K562 (cell line): ENCODE measurements around the gene CHMP2A. TPM values are rescaled to one million over a fixed set of nuclear protein-coding genes. Genes with fewer than 3 reads are reported as not detected.

ENCODE experiments used
- ATAC-seq: fragments of 200-7000 bp; cut with Tn5 transposase; 3 replicates; pipeline ENCODE4 v1.9.1; 2020; ENCODE audit warnings: moderate library complexity
- BruUV-seq: library from RNA; stranded (reverse); fragments of 400-500 nt; replicated peaks from 2 replicates; lab custom pipeline; 2021; lab: Mats Ljungman, UMichigan
- CTCF ChIA-PET: fragments of 300-600 bp; formaldehyde crosslinking; extraction: SDS; loops from one replicate; lab custom pipeline; 2021; ENCODE audit warnings: low intra/inter-chr PET ratio; lab: Yijun Ruan, JAX
- POLR2A ChIA-PET: fragments of 300-600, 350-650 bp; sonication (Branson Sonifier 250); formaldehyde crosslinking; extraction: SDS; loops from one replicate; lab custom pipeline; 2021; ENCODE audit warnings: antibody characterized with exemption, inconsistent platforms; lab: Yijun Ruan, JAX
- DNase-seq, 4 experiments: peaks; one replicate each; pipeline versions ENCODE4 v3.0.0 to v3.0.0-alpha.2; 2011 to 2018; ENCODE audit warnings: low spot score in 3 of 4, mixed read lengths in 3 of 4; ENCODE audit errors: extremely low read depth in 1 of 4
- FAIRE-seq: peaks from 2 replicates; lab custom pipeline; 2011; peaks lifted over from hg19 to GRCh38; lab: Jason Lieb, UNC
- H2AFZ ChIP-seq: 2 replicates; pipeline ENCODE4 v1.6.0; 2011; ENCODE audit warnings: low read depth, low read length, control low read depth, inconsistent platforms
- H3K27ac ChIP-seq: fragments of 200-600 bp; 3 replicates; pipeline ENCODE4 v1.8.0; 2011; ENCODE audit warnings: low read depth, mild to moderate bottlenecking, control low read depth, inconsistent platforms, low read length, moderate library complexity, mixed read lengths; ENCODE audit errors: extremely low read depth
- H3K27me3 ChIP-seq, 2 experiments: fragments of 300-600 bp in 1 of 2; 2 replicates in 1 of 2; 3 replicates in 1 of 2; pipeline versions ENCODE4 v1.6.0 to v1.8.0; 2011; ENCODE audit warnings: inconsistent platforms in 2 of 2, low read length in 2 of 2, mild to moderate bottlenecking in 1 of 2, mixed read lengths in 1 of 2, moderate library complexity in 1 of 2; ENCODE audit not compliant: control insufficient read depth in 2 of 2, insufficient read depth in 2 of 2
- H3K36me3 ChIP-seq: fragments of 300-600 bp; 3 replicates; pipeline ENCODE4 v1.8.0; 2011; ENCODE audit warnings: mild to moderate bottlenecking, low read length, inconsistent platforms; ENCODE audit not compliant: control insufficient read depth, insufficient read depth
- H3K4me1 ChIP-seq, 2 experiments: fragments of 200-600 bp in 1 of 2; replicated peaks in 1 of 2; 2 replicates in 1 of 2; 3 replicates in 1 of 2; pipeline versions ENCODE4 v1.5.1 to v1.8.0; 2011; ENCODE audit warnings: inconsistent platforms in 2 of 2, low read length in 2 of 2, mild to moderate bottlenecking in 1 of 2, mixed read lengths in 1 of 2, moderate library complexity in 1 of 2; ENCODE audit not compliant: control insufficient read depth in 2 of 2, insufficient read depth in 2 of 2
- H3K4me2 ChIP-seq: 2 replicates; pipeline ENCODE4 v1.6.1; 2011; ENCODE audit warnings: low read length, control low read depth, inconsistent platforms, mixed read lengths; ENCODE audit not compliant: insufficient read depth
- H3K4me3 ChIP-seq: fragments of 200-600 bp; sonication (generic), shearing (Covaris generic); 2 replicates; pipeline ENCODE4 v1.5.1; 2016; ENCODE audit warnings: control low read depth, inconsistent platforms
- H3K79me2 ChIP-seq: fragments of 200-600 bp; 3 replicates; pipeline ENCODE4 v1.8.0; 2011; ENCODE audit warnings: low read length, inconsistent platforms; ENCODE audit not compliant: control insufficient read depth, insufficient read depth
- H3K9ac ChIP-seq, 2 experiments: 2 replicates each; pipeline versions ENCODE4 v1.6.0 to v1.6.1; 2011; ENCODE audit warnings: low read depth in 2 of 2, low read length in 2 of 2, control low read depth in 1 of 2, inconsistent platforms in 1 of 2, mild to moderate bottlenecking in 1 of 2, mixed read lengths in 1 of 2; ENCODE audit not compliant: insufficient read depth in 1 of 2
- H3K9me1 ChIP-seq: one replicate; pipeline ENCODE4 v1.6.0; 2011; ENCODE audit warnings: inconsistent platforms, mild to moderate bottlenecking, low read length, moderate library complexity; ENCODE audit not compliant: control insufficient read depth, insufficient read depth
- H3K9me3 ChIP-seq: replicated peaks from 2 replicates; pipeline ENCODE4 v1.5.1; 2011; ENCODE audit warnings: low read depth, low read length, inconsistent platforms; ENCODE audit not compliant: control insufficient read depth, insufficient read depth
- H4K20me1 ChIP-seq: replicated peaks from 2 replicates; pipeline ENCODE4 v1.6.1; 2011; ENCODE audit warnings: low read length, inconsistent platforms, mixed read lengths; ENCODE audit not compliant: control insufficient read depth, insufficient read depth
- CBX8 ChIP-seq: fragments of 200-600 bp; sonication (generic); IDR thresholded peaks from 2 replicates; pipeline ENCODE4 v1.6.1; 2012; ENCODE audit warnings: borderline replicate concordance, mixed run types, low read depth, mild to moderate bottlenecking, moderate library complexity, mixed read lengths, low read length, control low read depth, inconsistent platforms; ENCODE audit not compliant: poor library complexity, severe bottlenecking; ENCODE audit errors: extremely low read depth
- FOXA1 ChIP-seq: fragments of 450-650 bp; IDR thresholded peaks from 2 replicates; pipeline ENCODE4 v1.6.1; 2016; ENCODE audit warnings: mild to moderate bottlenecking, borderline replicate concordance
- GABPB1 ChIP-seq: sonication (generic); formaldehyde crosslinking; IDR thresholded peaks from 2 replicates; pipeline ENCODE4 v1.8.0; 2022; ENCODE audit warnings: mild to moderate bottlenecking, missing genetic modification reagents
- HBP1 ChIP-seq: fragments of 450-650 bp; formaldehyde crosslinking; IDR thresholded peaks from 2 replicates; pipeline ENCODE4 v1.4.0; 2022; ENCODE audit warnings: missing genetic modification characterization
- HDAC3 ChIP-seq: fragments of 450-650 bp; IDR thresholded peaks from 2 replicates; pipeline ENCODE4 v1.6.1; 2018; ENCODE audit warnings: borderline replicate concordance, mild to moderate bottlenecking, moderate library complexity; ENCODE audit not compliant: partially characterized antibody
- MTA2 ChIP-seq: fragments of 450-650 bp; IDR thresholded peaks from 2 replicates; pipeline ENCODE4 v1.6.1; 2016; ENCODE audit warnings: low read depth
- NFXL1 ChIP-seq: fragments of 450-650 bp; formaldehyde crosslinking; IDR thresholded peaks from 2 replicates; pipeline ENCODE4 v1.4.0; 2021; ENCODE audit warnings: mild to moderate bottlenecking
- PML ChIP-seq: IDR thresholded peaks from 2 replicates; pipeline ENCODE4 v1.6.1; 2012; ENCODE audit warnings: low read length, inconsistent platforms
- SRSF3 ChIP-seq: fragments of 200-400 bp; formaldehyde crosslinking; IDR thresholded peaks from 2 replicates; pipeline ENCODE4 v1.6.1; 2016; ENCODE audit warnings: mild to moderate bottlenecking, low read length, moderate library complexity; ENCODE audit not compliant: insufficient read depth
- SUPT5H ChIP-seq: fragments of 450-650 bp; IDR thresholded peaks from 2 replicates; pipeline ENCODE4 v1.6.1; 2016
- ZNF282 ChIP-seq: sonication (generic); formaldehyde crosslinking; IDR thresholded peaks from 2 replicates; pipeline ENCODE4 v1.8.1; 2023; ENCODE audit warnings: missing genetic modification reagents
- WGBS: fragments of 100-300 bp; shearing (Covaris generic); methylation state at CpG from one replicate; pipeline ENCODE4 v1.1.6; 2016; ENCODE audit warnings: low coverage, mixed read lengths; ENCODE audit not compliant: insufficient coverage; ENCODE audit errors: missing lambda C conversion rate; 5-methylcytosine and 5-hydroxymethylcytosine counted together
- in situ Hi-C: fragments of 300-500 bp; cut with MboI; formaldehyde crosslinking; loops from 4 replicates; pipeline ENCODE4 v1.15.0; 2018; ENCODE audit warnings: inconsistent platforms, mixed read lengths
- intact Hi-C: fragments of 100-400 bp; cut with micrococcal nuclease; formaldehyde crosslinking; loops from 2 replicates; pipeline ENCODE4 v1.14.2; 2022
- polyA plus RNA-seq, 8 experiments: library from polyadenylated mRNA; depleted of rRNA in 4 of 8; stranded (reverse) in 5 of 8; unstranded in 3 of 8; fragments of >200 nt; fragmentation: Nextera tagmentation in 2 of 8; fragmentation: Illumina TruSeq in 1 of 8; extraction: Ambion mirVana in 2 of 8; extraction: Trizol in 1 of 8; gene quantifications; 2 replicates each; pipeline versions ENCODE4 v1.2.1 to v1.2.3, GENCODE V29; 2011 to 2014; ENCODE audit warnings: inconsistent platforms in 1 of 8, missing spikeins in 1 of 8
- total RNA-seq, 7 experiments: library from RNA; depleted of rRNA in 6 of 7; stranded (reverse); fragments of >200 nt in 6 of 7; fragmentation: Illumina TruSeq in 2 of 7; extraction: Trizol in 2 of 7; gene quantifications; 2 replicates each; pipeline versions ENCODE4 v1.2.1 to v1.2.3, GENCODE V29; 2011 to 2021; ENCODE audit warnings: low replicate concordance in 1 of 7
- TF ChIP-seq, protein P1 (sequence below): fragments of 250-450 bp; sonication (Bioruptor Pico); IDR thresholded peaks from 2 replicates; pipeline ENCODE4 v1.8.0; 2022; ENCODE audit warnings: moderate library complexity, mild to moderate bottlenecking, inconsistent platforms
- TF ChIP-seq, protein P2 (sequence below): sonication (generic); formaldehyde crosslinking; IDR thresholded peaks from 2 replicates; pipeline ENCODE4 v1.8.0; 2023; ENCODE audit warnings: missing genetic modification reagents, mild to moderate bottlenecking, borderline replicate concordance

CHMP2A gene
- total and polyA plus RNA-seq, 9 of the 15 experiments (the other 6 are each of a cell fraction or from before 2014, with no cell fraction given) = 57.6 to 159 (median 87.2) TPM

DNA sequence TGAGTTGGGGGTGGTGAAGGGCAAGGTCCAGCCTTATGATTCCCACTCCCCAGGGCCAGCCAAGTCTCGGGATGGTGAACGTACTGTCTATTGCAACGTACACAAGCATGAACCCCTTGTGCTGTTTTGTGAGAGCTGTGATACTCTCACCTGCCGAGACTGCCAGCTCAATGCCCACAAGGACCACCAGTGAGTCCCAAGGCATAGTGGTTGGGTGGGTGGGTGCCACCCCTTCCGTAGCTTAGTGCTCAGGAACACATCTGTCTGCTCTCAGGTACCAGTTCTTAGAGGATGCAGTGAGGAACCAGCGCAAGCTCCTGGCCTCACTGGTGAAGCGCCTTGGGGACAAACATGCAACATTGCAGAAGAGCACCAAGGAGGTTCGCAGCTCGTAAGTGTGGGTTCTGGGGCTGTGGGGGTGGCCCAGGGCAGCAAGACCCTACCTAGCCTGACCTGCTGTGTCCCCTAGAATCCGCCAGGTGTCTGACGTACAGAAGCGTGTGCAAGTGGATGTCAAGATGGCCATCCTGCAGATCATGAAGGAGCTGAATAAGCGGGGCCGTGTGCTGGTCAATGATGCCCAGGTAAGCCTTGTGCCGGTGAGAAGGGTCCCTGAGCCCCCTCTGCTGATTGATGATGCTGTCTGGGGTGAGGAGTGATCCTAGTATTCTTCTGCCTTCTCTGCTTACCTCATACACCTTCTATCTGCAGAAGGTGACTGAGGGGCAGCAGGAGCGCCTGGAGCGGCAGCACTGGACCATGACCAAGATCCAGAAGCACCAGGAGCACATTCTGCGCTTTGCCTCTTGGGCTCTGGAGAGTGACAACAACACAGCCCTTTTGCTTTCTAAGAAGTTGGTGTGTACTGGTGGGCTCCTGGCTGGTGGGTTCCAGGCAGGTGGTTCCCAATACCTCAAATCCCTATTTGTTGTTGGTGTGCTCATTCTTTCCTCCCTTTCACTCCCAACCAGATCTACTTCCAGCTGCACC, 7.3 kb downstream of the CHMP2A start:
- Histone ChIP-seq H3K79me2 (peaks cover 49% of the 10 kb centered on the region), H3K9ac (peak overlapping the region in 1 of 2 experiments; percentile 56; a peak in 2 of 4 replicates), H3K9me1 (peaks cover 8% of the 10 kb centered on the region), H3K9me3 (no peaks in the 10 kb centered on the region), H4K20me1 (peaks cover 44% of the 10 kb centered on the region), H3K27ac (no peak overlapping the region), H3K4me2 (no peak overlapping the region), H3K27me3 (no peaks in the 10 kb centered on the region), H2AFZ (no peak overlapping the region), H3K36me3 (peaks cover 78% of the 10 kb centered on the region), H3K4me3 (no peak overlapping the region), H3K4me1 (peaks cover 13 to 42% of the 10 kb centered on the region in 2 experiments; a peak in 4 of 5 replicates)
- no TSS peak for BruUV-seq
- intact Hi-C loops (no loop called here), in situ Hi-C loops (no loop called here)
- 95% methylated on average over 18 of the region's 18 CpGs for WGBS
- DNase-seq (no peak), FAIRE-seq (no peak), ATAC-seq (no peak)
- ChIA-PET CTCF (no interaction called here), POLR2A (interaction anchor here (0.9 to 2.0 kb wide), 3 partner anchors 9 to 28 kb away, joined by 4 to 9 read pairs (median 4); partner anchors contain the start of gene UBE2M)
- TF ChIP-seq PML (0 out of 2 replicates have a peak, but pooled peaks have one; percentile 14), HDAC3 (no peak), CBX8 (no peak), MTA2 (no peak), FOXA1 (no peak), NFXL1 (no peak), SRSF3 (no peak), HBP1 (no peak), GABPB1 (no peak), ZNF282 (CRISPR knock-in tag) (no peak), SUPT5H (peak; percentile 35; the same call in 1 of the 2 replicates)
- TF ChIP-seq, protein P1, sequence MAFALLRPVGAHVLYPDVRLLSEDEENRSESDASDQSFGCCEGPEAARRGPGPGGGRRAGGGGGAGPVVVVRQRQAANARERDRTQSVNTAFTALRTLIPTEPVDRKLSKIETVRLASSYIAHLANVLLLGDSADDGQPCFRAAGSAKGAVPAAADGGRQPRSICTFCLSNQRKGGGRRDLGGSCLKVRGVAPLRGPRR (CRISPR knock-in tag) = no peak
- TF ChIP-seq, protein P2, sequence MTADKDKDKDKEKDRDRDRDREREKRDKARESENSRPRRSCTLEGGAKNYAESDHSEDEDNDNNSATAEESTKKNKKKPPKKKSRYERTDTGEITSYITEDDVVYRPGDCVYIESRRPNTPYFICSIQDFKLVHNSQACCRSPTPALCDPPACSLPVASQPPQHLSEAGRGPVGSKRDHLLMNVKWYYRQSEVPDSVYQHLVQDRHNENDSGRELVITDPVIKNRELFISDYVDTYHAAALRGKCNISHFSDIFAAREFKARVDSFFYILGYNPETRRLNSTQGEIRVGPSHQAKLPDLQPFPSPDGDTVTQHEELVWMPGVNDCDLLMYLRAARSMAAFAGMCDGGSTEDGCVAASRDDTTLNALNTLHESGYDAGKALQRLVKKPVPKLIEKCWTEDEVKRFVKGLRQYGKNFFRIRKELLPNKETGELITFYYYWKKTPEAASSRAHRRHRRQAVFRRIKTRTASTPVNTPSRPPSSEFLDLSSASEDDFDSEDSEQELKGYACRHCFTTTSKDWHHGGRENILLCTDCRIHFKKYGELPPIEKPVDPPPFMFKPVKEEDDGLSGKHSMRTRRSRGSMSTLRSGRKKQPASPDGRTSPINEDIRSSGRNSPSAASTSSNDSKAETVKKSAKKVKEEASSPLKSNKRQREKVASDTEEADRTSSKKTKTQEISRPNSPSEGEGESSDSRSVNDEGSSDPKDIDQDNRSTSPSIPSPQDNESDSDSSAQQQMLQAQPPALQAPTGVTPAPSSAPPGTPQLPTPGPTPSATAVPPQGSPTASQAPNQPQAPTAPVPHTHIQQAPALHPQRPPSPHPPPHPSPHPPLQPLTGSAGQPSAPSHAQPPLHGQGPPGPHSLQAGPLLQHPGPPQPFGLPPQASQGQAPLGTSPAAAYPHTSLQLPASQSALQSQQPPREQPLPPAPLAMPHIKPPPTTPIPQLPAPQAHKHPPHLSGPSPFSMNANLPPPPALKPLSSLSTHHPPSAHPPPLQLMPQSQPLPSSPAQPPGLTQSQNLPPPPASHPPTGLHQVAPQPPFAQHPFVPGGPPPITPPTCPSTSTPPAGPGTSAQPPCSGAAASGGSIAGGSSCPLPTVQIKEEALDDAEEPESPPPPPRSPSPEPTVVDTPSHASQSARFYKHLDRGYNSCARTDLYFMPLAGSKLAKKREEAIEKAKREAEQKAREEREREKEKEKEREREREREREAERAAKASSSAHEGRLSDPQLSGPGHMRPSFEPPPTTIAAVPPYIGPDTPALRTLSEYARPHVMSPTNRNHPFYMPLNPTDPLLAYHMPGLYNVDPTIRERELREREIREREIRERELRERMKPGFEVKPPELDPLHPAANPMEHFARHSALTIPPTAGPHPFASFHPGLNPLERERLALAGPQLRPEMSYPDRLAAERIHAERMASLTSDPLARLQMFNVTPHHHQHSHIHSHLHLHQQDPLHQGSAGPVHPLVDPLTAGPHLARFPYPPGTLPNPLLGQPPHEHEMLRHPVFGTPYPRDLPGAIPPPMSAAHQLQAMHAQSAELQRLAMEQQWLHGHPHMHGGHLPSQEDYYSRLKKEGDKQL (CRISPR knock-in tag) = no peak
